ENCODE measurements around the gene CD248.

DNA sequence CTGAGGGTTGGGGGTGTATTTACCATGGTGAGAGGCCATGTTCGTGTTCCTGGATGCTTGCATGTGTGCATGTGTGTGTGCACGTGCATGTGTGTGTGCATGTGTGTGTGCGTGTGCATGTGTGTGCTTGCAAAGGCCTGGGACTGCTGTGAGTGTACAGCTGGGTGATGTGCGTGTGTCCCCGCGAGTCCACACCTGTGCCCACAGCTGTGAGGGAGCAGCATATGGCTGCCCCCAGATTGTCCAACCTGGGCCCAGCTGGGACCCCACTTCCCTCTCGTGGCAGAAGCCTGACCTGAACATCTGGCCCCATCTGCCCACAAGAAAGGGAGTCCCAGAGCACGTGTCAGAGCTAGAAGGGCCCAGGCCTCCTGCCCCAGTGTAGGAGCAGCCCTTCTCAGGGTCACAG, 8.4 kb upstream of the CD248 start:
- TF ChIP-seq, protein P1, sequence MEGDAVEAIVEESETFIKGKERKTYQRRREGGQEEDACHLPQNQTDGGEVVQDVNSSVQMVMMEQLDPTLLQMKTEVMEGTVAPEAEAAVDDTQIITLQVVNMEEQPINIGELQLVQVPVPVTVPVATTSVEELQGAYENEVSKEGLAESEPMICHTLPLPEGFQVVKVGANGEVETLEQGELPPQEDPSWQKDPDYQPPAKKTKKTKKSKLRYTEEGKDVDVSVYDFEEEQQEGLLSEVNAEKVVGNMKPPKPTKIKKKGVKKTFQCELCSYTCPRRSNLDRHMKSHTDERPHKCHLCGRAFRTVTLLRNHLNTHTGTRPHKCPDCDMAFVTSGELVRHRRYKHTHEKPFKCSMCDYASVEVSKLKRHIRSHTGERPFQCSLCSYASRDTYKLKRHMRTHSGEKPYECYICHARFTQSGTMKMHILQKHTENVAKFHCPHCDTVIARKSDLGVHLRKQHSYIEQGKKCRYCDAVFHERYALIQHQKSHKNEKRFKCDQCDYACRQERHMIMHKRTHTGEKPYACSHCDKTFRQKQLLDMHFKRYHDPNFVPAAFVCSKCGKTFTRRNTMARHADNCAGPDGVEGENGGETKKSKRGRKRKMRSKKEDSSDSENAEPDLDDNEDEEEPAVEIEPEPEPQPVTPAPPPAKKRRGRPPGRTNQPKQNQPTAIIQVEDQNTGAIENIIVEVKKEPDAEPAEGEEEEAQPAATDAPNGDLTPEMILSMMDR (conservative IDR thresholded peaks at IDR 0.05): no peak
- no peak for TF ChIP-seq ZFX (IDR thresholded peaks at IDR 0.05)

Measured in C4-2B (cell line).